NCI-H2081 (cell line): Measurements from ENCODE around the gene PTEN.
"Not testable (repeated sequence)": the region's sequence is repeated elsewhere in the genome, so short reads cannot be mapped to it uniquely, and the experiment has no call there.

Experiments used
- DNase-seq, 2 experiments: peaks; one replicate each; lab custom pipeline; 2025; lab: John Stamatoyannopoulos, UW

The PTEN gene

GRCh38 chr10:87863053-87863943, at the start of gene PTEN, which contains the start of gene KLLN:
TSS of gene PTEN (plus strand) at chr10:87863625. CDS start at chr10:87864470, 845 bp downstream.
TSS of gene KLLN (minus strand) at chr10:87863533. CDS start at chr10:87862487, 1,046 bp downstream.
- DNase-seq: peak; percentile 77 to 88

- no peak for DNase-seq
Measured at GRCh38 chr10:87816163-87816897, 47.1 kb upstream of the PTEN start.

- no peak for DNase-seq
Measured at GRCh38 chr10:87816898-87817608, 46.4 kb upstream of the PTEN start.

GRCh38 chr10:87817609-87818504, 45.6 kb upstream of the PTEN start, which contains the start of gene ATAD1:
TSS of gene ATAD1 (minus strand) at chr10:87818226. CDS start at chr10:87814599, 3,627 bp downstream.
- DNase-seq: peak; percentile 73 to 89

- DNase-seq: peak; percentile 6 to 23
Measured at GRCh38 chr10:87818505-87819288, 44.7 kb upstream of the PTEN start.

GRCh38 chr10:87819289-87819585, 44.2 kb upstream of the PTEN start:
- no peak for DNase-seq

- no peak for DNase-seq
Measured at GRCh38 chr10:87826653-87827052, 36.8 kb upstream of the PTEN start.

- DNase-seq: no peak
Measured at GRCh38 chr10:87827681-87828080, 35.7 kb upstream of the PTEN start.

- not testable (repeated sequence) for DNase-seq
Measured at GRCh38 chr10:87829051-87829450, 34.4 kb upstream of the PTEN start.

GRCh38 chr10:87829986-87830729, 33.3 kb upstream of the PTEN start:
- no peak for DNase-seq

- no peak for DNase-seq
Measured at GRCh38 chr10:87836098-87836497, 27.3 kb upstream of the PTEN start.

GRCh38 chr10:87837445-87837844, 26.0 kb upstream of the PTEN start:
- no peak for DNase-seq

GRCh38 chr10:87838650-87839049, 24.8 kb upstream of the PTEN start:
- no peak for DNase-seq

GRCh38 chr10:87841186-87841585, 22.2 kb upstream of the PTEN start:
- no peak for DNase-seq

- no peak for DNase-seq
Measured at GRCh38 chr10:87842220-87842641, 21.2 kb upstream of the PTEN start.

- DNase-seq: no peak
Measured at GRCh38 chr10:87842776-87843497, 20.5 kb upstream of the PTEN start.

- DNase-seq: no peak
Measured at GRCh38 chr10:87843714-87844113, 19.7 kb upstream of the PTEN start.

- no peak for DNase-seq
Measured at GRCh38 chr10:87844837-87845623, 18.4 kb upstream of the PTEN start.
